ENCODE measurements around the gene PDK1. TPM values are rescaled to one million over a fixed set of nuclear protein-coding genes. Genes with fewer than 3 reads are reported as not detected.

PDK1 gene
- total RNA-seq, 1 donor: 26.8 TPM

GRCh38 chr2:172572981-172573380 lies 17.1 kb downstream of the PDK1 start:
- Histone ChIP-seq H3K27ac (ENCODE audit: low read depth, low read length) (no peak overlapping the region), H3K4me1 (ENCODE audit: insufficient read depth, low read length) (no peaks in the 10 kb centered on the region), H4K20me1 (ENCODE audit: insufficient read depth, low read length) (no peaks in the 10 kb centered on the region), H3K4me2 (ENCODE audit: insufficient read depth, low read length) (no peak overlapping the region), H3K4me3 (ENCODE audit: insufficient read depth, low read length) (no peak overlapping the region), H3K36me3 (ENCODE audit: insufficient read depth, low read length) (peaks cover 13% of the 10 kb centered on the region), H3K79me2 (ENCODE audit: insufficient read depth, low read length) (no peaks in the 10 kb centered on the region), H3K9me3 (ENCODE audit: low read depth, low read length) (no peaks in the 10 kb centered on the region), H3K27me3 (ENCODE audit: insufficient read depth, low read length) (no peaks in the 10 kb centered on the region), H2AFZ (ENCODE audit: low read length) (no peak overlapping the region)
- TF ChIP-seq CTCF (IDR thresholded peaks at IDR 0.05; ENCODE audit: extremely low read depth, low read depth, low read length): no peak
- DNase-seq (ENCODE audit: insufficient read length, low spot score, missing footprints): no peak

- no peak for DNase-seq (ENCODE audit: insufficient read length, low spot score, missing footprints)
- TF ChIP-seq CTCF (IDR thresholded peaks at IDR 0.05; ENCODE audit: extremely low read depth, low read depth, low read length): no peak
- Histone ChIP-seq H3K4me3 (ENCODE audit: insufficient read depth, low read length) (no peak overlapping the region), H3K9me3 (ENCODE audit: low read depth, low read length) (no peaks in the 10 kb centered on the region), H3K79me2 (ENCODE audit: insufficient read depth, low read length) (peaks cover 3% of the 10 kb centered on the region), H3K4me2 (ENCODE audit: insufficient read depth, low read length) (no peak overlapping the region), H3K4me1 (ENCODE audit: insufficient read depth, low read length) (no peaks in the 10 kb centered on the region), H3K27ac (ENCODE audit: low read depth, low read length) (no peak overlapping the region), H3K36me3 (ENCODE audit: insufficient read depth, low read length) (peaks cover 8% of the 10 kb centered on the region), H2AFZ (ENCODE audit: low read length) (no peak overlapping the region), H3K27me3 (ENCODE audit: insufficient read depth, low read length) (no peaks in the 10 kb centered on the region), H4K20me1 (ENCODE audit: insufficient read depth, low read length) (no peaks in the 10 kb centered on the region)
Measured at GRCh38 chr2:172574965-172575364, 19.1 kb downstream of the PDK1 start.

- no peak for TF ChIP-seq CTCF (IDR thresholded peaks at IDR 0.05; ENCODE audit: extremely low read depth, low read depth, low read length)
- Histone ChIP-seq H3K27ac (ENCODE audit: low read depth, low read length) (no peak overlapping the region), H3K4me2 (ENCODE audit: insufficient read depth, low read length) (no peak overlapping the region), H3K9me3 (ENCODE audit: low read depth, low read length) (no peaks in the 10 kb centered on the region), H3K79me2 (ENCODE audit: insufficient read depth, low read length) (peaks cover 3% of the 10 kb centered on the region), H3K4me3 (ENCODE audit: insufficient read depth, low read length) (no peak overlapping the region), H3K36me3 (ENCODE audit: insufficient read depth, low read length) (peaks cover 4% of the 10 kb centered on the region), H3K27me3 (ENCODE audit: insufficient read depth, low read length) (no peaks in the 10 kb centered on the region), H2AFZ (ENCODE audit: low read length) (no peak overlapping the region), H3K4me1 (ENCODE audit: insufficient read depth, low read length) (no peaks in the 10 kb centered on the region), H4K20me1 (ENCODE audit: insufficient read depth, low read length) (no peaks in the 10 kb centered on the region)
- DNase-seq (ENCODE audit: insufficient read length, low spot score, missing footprints): no peak
Measured at GRCh38 chr2:172578054-172578453, 22.2 kb downstream of the PDK1 start.

GRCh38 chr2:172578860-172579512 lies 23.1 kb downstream of the PDK1 start:
- peaks cover 3% of the 10 kb centered on the region for H3K79me2 ChIP-seq (ENCODE audit: insufficient read depth, low read length)
- H3K4me2 ChIP-seq (ENCODE audit: insufficient read depth, low read length): no peak overlapping the region
- no peaks in the 10 kb centered on the region for H3K27me3 ChIP-seq (ENCODE audit: insufficient read depth, low read length)
- H3K36me3 ChIP-seq (ENCODE audit: insufficient read depth, low read length): peaks cover 4% of the 10 kb centered on the region
- no peak overlapping the region for H3K27ac ChIP-seq (ENCODE audit: low read depth, low read length)
- H2AFZ ChIP-seq (ENCODE audit: low read length): no peak overlapping the region
- no peaks in the 10 kb centered on the region for H4K20me1 ChIP-seq (ENCODE audit: insufficient read depth, low read length)
- DNase-seq (ENCODE audit: insufficient read length, low spot score, missing footprints): no peak
- TF ChIP-seq CTCF (IDR thresholded peaks at IDR 0.05; ENCODE audit: extremely low read depth, low read depth, low read length): no peak
- no peaks in the 10 kb centered on the region for H3K9me3 ChIP-seq (ENCODE audit: low read depth, low read length)
- H3K4me3 ChIP-seq (ENCODE audit: insufficient read depth, low read length): no peak overlapping the region
- H3K4me1 ChIP-seq (ENCODE audit: insufficient read depth, low read length): no peaks in the 10 kb centered on the region
